A673 (cell line): Measurements from ENCODE around the gene LHFPL6. TPM values are rescaled to one million over a fixed set of nuclear protein-coding genes. Genes with fewer than 3 reads are reported as not detected.

ENCODE experiments used
- BruUV-seq: library from RNA; stranded (reverse); fragments of 400-500 nt; replicated peaks from 2 replicates; lab custom pipeline; 2021; lab: Mats Ljungman, UMichigan
- CTCF ChIA-PET: fragments of 300-600 bp; sonication (Branson Sonifier 250); formaldehyde crosslinking; loops from one replicate; lab custom pipeline; 2022; ENCODE audit warnings: antibody characterized with exemption; lab: Charles Lee
- POLR2A ChIA-PET: fragments of 300-600 bp; sonication (Branson Sonifier 250); formaldehyde crosslinking; loops from one replicate; lab custom pipeline; 2022; ENCODE audit warnings: antibody characterized with exemption; ENCODE audit not compliant: low non-redundant PET; lab: Charles Lee
- DNase-seq: peaks from one replicate; pipeline ENCODE4 v3.0.0-alpha.2; 2015; ENCODE audit warnings: low spot score
- H3K27ac ChIP-seq: fragments of 200-600 bp; sonication (generic); 2 replicates; pipeline ENCODE4 v1.5.1; 2016; ENCODE audit warnings: mixed run types, low read depth, mild to moderate bottlenecking, mixed read lengths, antibody characterized with exemption, low read length; ENCODE audit not compliant: poor library complexity, severe bottlenecking
- H3K27me3 ChIP-seq: fragments of 200-600 bp; sonication (generic); replicated peaks from 2 replicates; pipeline ENCODE4 v1.6.1; 2017; ENCODE audit warnings: mixed run types, low read depth, mild to moderate bottlenecking, mixed read lengths, antibody characterized with exemption, low read length; ENCODE audit not compliant: insufficient read depth, poor library complexity
- H3K36me3 ChIP-seq: fragments of 200-600 bp; sonication (generic); 2 replicates; pipeline ENCODE4 v1.6.1; 2016; ENCODE audit warnings: mixed run types, mild to moderate bottlenecking, mixed read lengths, antibody characterized with exemption, low read length; ENCODE audit not compliant: insufficient read depth, poor library complexity, severe bottlenecking
- H3K4me1 ChIP-seq: fragments of 200-600 bp; sonication (generic); 2 replicates; pipeline ENCODE4 v1.6.1; 2017; ENCODE audit warnings: mixed run types, mild to moderate bottlenecking, mixed read lengths, antibody characterized with exemption, low read length; ENCODE audit not compliant: insufficient read depth, poor library complexity, severe bottlenecking
- H3K4me3 ChIP-seq: fragments of 200-600 bp; sonication (generic); 2 replicates; pipeline ENCODE4 v1.5.1; 2016; ENCODE audit warnings: low read depth, mixed run types, mild to moderate bottlenecking, mixed read lengths, low read length; ENCODE audit not compliant: poor library complexity, severe bottlenecking
- H3K9me3 ChIP-seq: fragments of 200-600 bp; sonication (generic); 2 replicates; pipeline ENCODE4 v1.6.1; 2016; ENCODE audit warnings: mixed run types, low read depth, mild to moderate bottlenecking, mixed read lengths, antibody characterized with exemption, low read length; ENCODE audit not compliant: poor library complexity, severe bottlenecking
- EZH2 ChIP-seq: fragments of 200-600 bp; sonication (generic); IDR thresholded peaks from 2 replicates; pipeline ENCODE4 v1.6.1; 2017; ENCODE audit warnings: borderline replicate concordance, low read depth, mild to moderate bottlenecking, mixed read lengths, antibody characterized with exemption, low read length; ENCODE audit not compliant: poor library complexity, severe bottlenecking
- intact Hi-C: fragments of 100-400 bp; cut with micrococcal nuclease; formaldehyde crosslinking; loops from one replicate; pipeline ENCODE4 v1.10.0; 2022; ENCODE audit not compliant: unreplicated experiment
- total RNA-seq: library from RNA; stranded (reverse); gene quantifications from 2 replicates; pipeline ENCODE4 v1.2.3, GENCODE V29; 2021
- TF ChIP-seq, protein P1 (sequence below): fragments of 300-800, 200-600 bp; sonication (generic); conservative IDR thresholded peaks from 2 replicates; pipeline ENCODE4 v1.5.1; 2017; ENCODE audit warnings: low read depth, mild to moderate bottlenecking, antibody characterized with exemption, low read length, moderate library complexity, mixed read lengths

LHFPL6 gene
- total RNA-seq, 1 experiment from 2014 or later = 63.9 TPM

DNA sequence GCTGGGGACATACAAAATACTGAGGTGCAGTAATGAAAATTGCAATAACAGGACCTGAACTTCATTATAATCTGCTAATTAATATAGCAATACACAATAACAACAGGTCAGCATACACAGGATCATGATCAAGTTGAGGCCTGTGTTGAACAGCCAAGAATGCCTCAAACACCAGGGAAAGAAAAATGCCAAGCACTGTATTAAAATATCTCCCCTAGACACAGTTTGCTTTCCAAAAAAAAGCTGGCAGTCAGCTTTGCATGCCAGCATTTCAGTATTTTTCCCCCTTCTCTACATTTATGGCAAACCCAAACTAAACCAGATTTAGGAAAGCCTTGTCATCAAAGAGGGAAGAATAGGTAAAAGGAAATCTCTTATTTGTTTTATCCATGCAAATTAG, 226.9 kb downstream of the LHFPL6 start:
- Histone ChIP-seq H3K36me3 (peaks cover 3% of the 10 kb centered on the region), H3K4me1 (peaks cover 84% of the 10 kb centered on the region), H3K9me3 (no peaks in the 10 kb centered on the region), H3K27me3 (no peaks in the 10 kb centered on the region), H3K27ac (peak overlapping the region; percentile 48), H3K4me3 (no peak overlapping the region)
- ChIA-PET CTCF (no interaction called here), POLR2A (no interaction called here)
- no peak for DNase-seq
- no TSS peak for BruUV-seq
- intact Hi-C loops = no loop called here
- TF ChIP-seq, protein P1, sequence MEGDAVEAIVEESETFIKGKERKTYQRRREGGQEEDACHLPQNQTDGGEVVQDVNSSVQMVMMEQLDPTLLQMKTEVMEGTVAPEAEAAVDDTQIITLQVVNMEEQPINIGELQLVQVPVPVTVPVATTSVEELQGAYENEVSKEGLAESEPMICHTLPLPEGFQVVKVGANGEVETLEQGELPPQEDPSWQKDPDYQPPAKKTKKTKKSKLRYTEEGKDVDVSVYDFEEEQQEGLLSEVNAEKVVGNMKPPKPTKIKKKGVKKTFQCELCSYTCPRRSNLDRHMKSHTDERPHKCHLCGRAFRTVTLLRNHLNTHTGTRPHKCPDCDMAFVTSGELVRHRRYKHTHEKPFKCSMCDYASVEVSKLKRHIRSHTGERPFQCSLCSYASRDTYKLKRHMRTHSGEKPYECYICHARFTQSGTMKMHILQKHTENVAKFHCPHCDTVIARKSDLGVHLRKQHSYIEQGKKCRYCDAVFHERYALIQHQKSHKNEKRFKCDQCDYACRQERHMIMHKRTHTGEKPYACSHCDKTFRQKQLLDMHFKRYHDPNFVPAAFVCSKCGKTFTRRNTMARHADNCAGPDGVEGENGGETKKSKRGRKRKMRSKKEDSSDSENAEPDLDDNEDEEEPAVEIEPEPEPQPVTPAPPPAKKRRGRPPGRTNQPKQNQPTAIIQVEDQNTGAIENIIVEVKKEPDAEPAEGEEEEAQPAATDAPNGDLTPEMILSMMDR = no peak
- no peak for TF ChIP-seq EZH2

DNA sequence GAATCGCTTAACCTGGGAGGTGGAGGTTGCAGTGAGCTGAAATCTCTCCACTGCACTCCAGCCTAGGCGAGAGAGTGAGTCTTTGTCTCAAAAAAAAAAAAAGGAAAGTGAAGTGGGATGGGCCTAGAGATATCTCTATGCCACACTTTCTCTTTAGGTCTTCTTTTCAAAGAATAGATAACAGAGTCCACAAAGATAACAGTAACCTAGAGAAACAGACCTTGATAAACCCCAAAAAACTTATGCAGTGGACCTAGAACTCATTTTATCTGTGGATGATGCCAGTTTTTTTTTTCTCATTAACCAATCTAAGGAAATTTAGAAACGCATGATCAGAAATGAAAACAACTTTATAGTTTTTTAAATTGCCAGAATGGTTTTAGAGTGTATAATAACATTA, 227.4 kb downstream of the LHFPL6 start:
- peak overlapping the region; percentile 48 for H3K27ac ChIP-seq
- BruUV-seq = no TSS peak
- TF ChIP-seq, protein P1 = no peak
- TF ChIP-seq EZH2 = no peak
- no peaks in the 10 kb centered on the region for H3K27me3 ChIP-seq
- intact Hi-C loops = no loop called here
- H3K4me3 ChIP-seq = no peak overlapping the region
- peaks cover 88% of the 10 kb centered on the region for H3K4me1 ChIP-seq
- no peaks in the 10 kb centered on the region for H3K9me3 ChIP-seq
- no peak for DNase-seq
- CTCF ChIA-PET = no interaction called here
- POLR2A ChIA-PET = no interaction called here
- no peaks in the 10 kb centered on the region for H3K36me3 ChIP-seq

DNA sequence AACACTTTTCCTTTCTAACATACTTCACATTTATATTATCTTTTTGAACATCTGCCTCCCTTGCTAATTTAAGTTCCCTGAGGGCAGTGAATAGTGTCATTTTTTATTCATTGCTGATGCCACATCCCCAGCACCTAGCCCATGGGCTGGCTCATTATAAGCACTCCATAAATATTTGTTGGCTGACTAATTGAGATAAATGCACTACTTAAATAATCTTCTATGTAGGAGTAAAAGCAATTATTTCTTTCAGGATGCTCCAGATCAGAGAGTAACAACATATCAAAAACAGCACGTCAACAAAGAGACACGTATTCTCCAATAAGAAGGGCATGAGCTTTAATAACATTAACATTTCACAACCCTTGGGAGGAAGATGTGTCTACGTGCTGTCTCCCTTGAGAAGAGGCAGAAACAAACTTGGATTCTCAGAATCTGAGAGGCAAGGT, 228.2 kb downstream of the LHFPL6 start:
- no peak for TF ChIP-seq EZH2
- TF ChIP-seq, protein P1 = no peak
- H3K4me3 ChIP-seq = no peak overlapping the region
- CTCF ChIA-PET = no interaction called here
- H3K36me3 ChIP-seq = no peaks in the 10 kb centered on the region
- DNase-seq = peak; percentile 73
- no peaks in the 10 kb centered on the region for H3K9me3 ChIP-seq
- no peaks in the 10 kb centered on the region for H3K27me3 ChIP-seq
- intact Hi-C loops = no loop called here
- H3K4me1 ChIP-seq = peaks cover 91% of the 10 kb centered on the region
- BruUV-seq = no TSS peak
- POLR2A ChIA-PET = no interaction called here
- peak overlapping the region; percentile 48 for H3K27ac ChIP-seq
